OCI-LY3 (cell line): ENCODE results near the gene ATP6V1G1.

ENCODE experiments used
- CTCF ChIP-seq: fragments of 200-600, 300-600 bp; sonication (generic); IDR thresholded peaks from 2 replicates; pipeline ENCODE4 v1.5.1; 2014; ENCODE audit warnings: antibody characterized with exemption, low read length, low read depth
- EZH2phosphoT487 ChIP-seq: fragments of 200-600 bp; shearing (Covaris generic); IDR thresholded peaks from 2 replicates; pipeline ENCODE4 v1.6.1; 2018; ENCODE audit warnings: antibody characterized with exemption, mixed run types, low read depth

GRCh38 chr9:114629563-114630090, 42.1 kb downstream of the ATP6V1G1 start:
- TF ChIP-seq CTCF (no peak), EZH2phosphoT487 (no peak)
